ENCODE data around the gene TMEM45A.

Gene TMEM45A

GRCh38 chr3:100523050-100523760, 30.8 kb downstream of the TMEM45A start:
- H3K4me1 Mint-ChIP-seq = peaks cover 5% of the 10 kb centered on the region
- no peak for DNase-seq
- no peak overlapping the region for H3K4me3 Mint-ChIP-seq
- H3K27ac Mint-ChIP-seq = no peak overlapping the region
- no peak for TF ChIP-seq CTCF (IDR thresholded peaks at IDR 0.05)
- H3K9me3 Mint-ChIP-seq = no peaks in the 10 kb centered on the region
- peaks cover 66% of the 10 kb centered on the region for H3K36me3 Mint-ChIP-seq (ENCODE audit: low read depth)
- peaks cover 7% of the 10 kb centered on the region for H3K27me3 Mint-ChIP-seq (ENCODE audit: low read depth, poor library complexity)

- no peaks in the 10 kb centered on the region for H3K9me3 Mint-ChIP-seq
- H3K27me3 Mint-ChIP-seq (ENCODE audit: low read depth, poor library complexity) = peaks cover 7% of the 10 kb centered on the region
- peaks cover 48% of the 10 kb centered on the region for H3K36me3 Mint-ChIP-seq (ENCODE audit: low read depth)
- peak overlapping the region; percentile 58 for H3K27ac Mint-ChIP-seq
- DNase-seq = no peak
- H3K4me3 Mint-ChIP-seq = no peak overlapping the region
- no peak for TF ChIP-seq CTCF (IDR thresholded peaks at IDR 0.05)
- H3K4me1 Mint-ChIP-seq = peaks cover 5% of the 10 kb centered on the region
Observed at GRCh38 chr3:100525753-100526612, 33.6 kb downstream of the TMEM45A start.

GRCh38 chr3:100526613-100527346, 34.4 kb downstream of the TMEM45A start:
- Mint-ChIP-seq H3K4me1 (peaks cover 5% of the 10 kb centered on the region), H3K27me3 (ENCODE audit: low read depth, poor library complexity) (peaks cover 7% of the 10 kb centered on the region), H3K9me3 (no peaks in the 10 kb centered on the region), H3K4me3 (no peak overlapping the region), H3K36me3 (ENCODE audit: low read depth) (peaks cover 40% of the 10 kb centered on the region), H3K27ac (no peak overlapping the region)
- TF ChIP-seq CTCF (IDR thresholded peaks at IDR 0.05) = no peak
- DNase-seq = no peak

GRCh38 chr3:100527347-100527735, 34.9 kb downstream of the TMEM45A start:
- no peak for TF ChIP-seq CTCF (IDR thresholded peaks at IDR 0.05)
- Mint-ChIP-seq H3K4me1 (peaks cover 5% of the 10 kb centered on the region), H3K27ac (no peak overlapping the region), H3K27me3 (ENCODE audit: low read depth, poor library complexity) (peaks cover 7% of the 10 kb centered on the region), H3K9me3 (no peaks in the 10 kb centered on the region), H3K4me3 (no peak overlapping the region), H3K36me3 (ENCODE audit: low read depth) (peaks cover 35% of the 10 kb centered on the region)
- no peak for DNase-seq

DNA sequence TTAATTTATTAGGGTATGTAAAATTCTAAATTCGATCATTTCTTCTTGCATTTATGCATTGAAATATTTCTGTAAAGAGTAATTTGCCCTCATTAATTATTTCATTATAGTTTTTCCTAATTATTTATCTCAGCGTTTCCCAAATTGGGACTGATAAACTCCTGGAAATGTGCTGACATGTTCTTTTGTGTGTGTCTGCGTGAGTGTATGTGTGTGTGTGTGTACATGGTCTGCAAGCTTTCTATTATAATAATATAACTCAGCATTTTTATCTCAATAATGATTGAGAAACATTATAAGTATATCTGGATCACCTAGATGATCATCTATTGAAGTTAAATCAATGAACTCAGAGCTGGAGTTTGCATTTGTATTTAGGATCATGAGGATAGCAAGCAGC, 38.7 kb downstream of the TMEM45A start:
- Mint-ChIP-seq H3K27ac (no peak overlapping the region), H3K36me3 (ENCODE audit: low read depth) (peaks cover 13% of the 10 kb centered on the region), H3K27me3 (ENCODE audit: low read depth, poor library complexity) (no peaks in the 10 kb centered on the region), H3K4me3 (no peak overlapping the region), H3K4me1 (peaks cover 2% of the 10 kb centered on the region), H3K9me3 (no peaks in the 10 kb centered on the region)
- DNase-seq = no peak
- TF ChIP-seq CTCF (IDR thresholded peaks at IDR 0.05) = no peak
